EH (cell line): ENCODE results near the gene TSPAN17.

Source experiments
- DNase-seq: peaks from one replicate; pipeline ENCODE4 v3.0.0-alpha.2; 2015; ENCODE audit warnings: low read depth

The TSPAN17 gene

DNA sequence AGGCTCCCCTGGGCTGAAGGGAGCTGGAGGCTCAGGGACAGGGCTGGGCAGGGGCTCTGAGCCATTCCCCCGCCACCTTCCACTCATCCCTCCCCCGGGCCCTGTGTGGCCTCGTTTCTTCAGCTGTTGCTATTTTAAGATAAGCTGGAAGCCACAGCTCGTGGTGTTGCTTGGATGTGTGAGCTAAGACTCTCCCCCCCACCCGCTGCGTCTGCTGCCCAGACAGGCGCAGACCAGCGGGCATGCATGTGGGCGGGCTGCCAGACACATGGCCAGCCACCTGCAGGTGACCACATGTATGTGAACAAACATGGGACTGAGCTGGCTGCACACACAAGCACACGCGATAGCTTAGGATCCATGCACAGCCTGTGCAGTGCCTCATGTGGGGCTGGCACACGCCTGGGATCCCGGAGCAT is 25.6 kb upstream of the TSPAN17 start:
- no peak for DNase-seq

DNA sequence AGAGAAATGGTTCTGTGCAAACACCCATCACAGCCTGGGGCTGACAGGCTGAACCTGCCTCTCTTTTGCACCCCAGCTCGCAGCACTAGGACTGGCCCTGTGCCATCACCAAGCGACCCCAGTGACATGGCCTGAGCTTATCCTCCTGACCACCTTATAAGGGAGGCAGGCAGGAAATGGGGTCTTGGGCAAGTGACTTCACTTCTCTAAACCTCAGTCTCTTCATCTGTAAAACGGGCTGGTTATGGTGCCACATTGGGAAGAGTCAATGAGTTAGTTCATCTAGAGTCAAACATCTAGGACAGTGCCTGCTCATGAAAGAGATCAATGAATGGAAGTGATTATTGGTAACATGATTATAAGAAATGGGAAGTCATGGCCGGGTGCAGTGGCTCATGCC is 23.1 kb upstream of the TSPAN17 start:
- DNase-seq: no peak

DNA sequence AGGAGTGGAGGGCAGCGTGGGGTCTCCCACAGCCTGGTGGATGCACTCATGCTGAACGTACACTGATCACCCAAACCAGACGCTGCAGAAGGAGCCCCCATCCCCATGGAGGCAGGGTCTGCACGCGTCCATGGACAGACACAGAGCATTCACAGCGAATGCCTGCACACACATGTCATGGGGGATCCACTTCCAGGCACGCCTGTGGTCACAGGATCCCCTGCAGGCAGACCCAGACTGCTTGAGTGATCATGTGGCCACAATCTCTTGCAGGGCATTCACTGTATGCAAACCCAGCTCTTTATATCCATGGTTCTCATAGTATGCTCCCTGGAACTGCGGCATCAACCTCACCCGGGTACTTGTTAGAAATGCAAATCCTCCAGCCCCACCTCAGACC is 22.3 kb upstream of the TSPAN17 start:
- DNase-seq: no peak

GRCh38 chr5:176625512-176625911 is 21.8 kb upstream of the TSPAN17 start:
- DNase-seq: no peak

DNA sequence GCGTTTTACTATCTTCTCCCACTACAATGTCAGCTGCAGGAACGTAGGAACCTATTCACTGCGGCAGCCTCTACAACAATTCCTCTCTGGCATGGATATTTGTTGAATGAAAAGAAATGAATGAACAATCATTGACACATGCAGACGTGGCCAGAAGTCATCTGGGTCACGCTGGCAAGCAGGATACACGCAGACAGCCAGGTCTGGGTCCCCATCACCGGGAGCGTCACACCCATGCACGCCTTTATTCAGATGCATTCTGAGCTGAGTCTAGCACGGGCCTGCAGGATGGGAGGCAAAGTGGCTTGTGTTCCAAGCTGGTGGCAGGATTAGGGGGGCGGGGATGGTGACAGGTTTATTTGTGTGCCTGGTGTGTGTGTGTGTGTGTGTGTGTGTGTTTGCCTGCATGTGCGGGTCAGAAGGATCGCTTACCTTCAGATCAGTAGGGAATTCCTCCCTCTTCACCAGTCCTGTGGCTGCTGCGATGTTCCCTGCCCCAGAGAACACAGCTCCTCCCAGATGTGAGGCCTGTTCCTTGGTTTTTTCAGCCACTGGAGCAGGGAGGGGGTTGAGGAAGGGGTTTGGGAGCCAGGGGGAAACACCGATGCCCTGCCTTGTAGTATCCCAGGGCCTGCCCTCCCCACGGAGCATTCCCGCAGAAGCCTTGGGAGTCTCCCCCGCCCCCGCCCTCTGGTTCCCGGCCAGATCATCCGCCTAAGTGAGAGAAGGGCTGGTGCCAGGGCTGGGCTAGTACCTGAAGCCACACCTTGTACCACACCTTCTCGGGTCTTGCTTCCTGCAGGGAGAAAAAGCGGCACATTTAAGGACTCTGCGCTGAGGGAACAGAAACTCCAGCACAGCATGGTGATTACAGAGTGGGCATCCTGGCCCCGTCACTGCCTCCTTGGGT is 21.1 kb upstream of the TSPAN17 start:
- DNase-seq: no peak

- DNase-seq: no peak
Observed at GRCh38 chr5:176626876-176627236, 20.4 kb upstream of the TSPAN17 start.

GRCh38 chr5:176627582-176627981 is 19.7 kb upstream of the TSPAN17 start:
- DNase-seq: no peak

DNA sequence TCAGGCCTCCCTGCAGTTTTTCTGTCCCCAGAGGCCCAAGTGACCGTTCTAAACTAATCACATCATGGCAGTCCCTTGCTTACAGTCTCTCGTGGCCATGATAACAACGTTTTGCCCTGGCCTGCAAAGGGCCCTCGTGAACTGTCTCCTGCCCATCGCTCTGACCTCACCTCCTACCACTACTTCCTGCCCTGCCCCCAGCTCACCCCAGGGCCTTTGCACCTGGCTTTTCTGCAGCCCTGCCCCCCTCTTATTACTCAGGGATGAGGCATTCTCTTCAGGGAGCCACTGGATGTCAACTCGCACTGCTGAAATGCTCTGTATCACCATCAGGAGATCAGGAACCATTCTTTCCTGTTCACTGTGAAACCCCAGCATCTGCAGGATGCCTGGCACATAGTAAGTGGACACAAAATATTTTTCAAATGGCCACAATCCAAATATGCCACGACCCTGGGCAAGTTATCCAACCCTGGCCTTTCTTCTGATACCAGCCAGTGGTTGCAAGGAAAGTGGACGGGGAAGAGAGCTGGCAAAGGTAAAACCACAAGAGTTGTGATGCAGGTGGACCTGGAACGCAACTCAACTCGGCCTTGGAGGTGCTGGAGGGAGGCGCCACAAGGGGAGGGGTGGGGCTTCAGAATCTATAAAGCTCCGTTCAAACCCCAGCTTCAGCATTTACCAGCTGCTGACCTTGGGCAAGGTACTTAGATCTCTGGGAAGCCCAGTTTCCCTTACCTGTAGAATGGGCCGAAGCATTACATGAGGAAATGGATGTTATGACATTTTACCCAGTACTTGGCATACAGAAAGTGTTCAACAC is 18.7 kb upstream of the TSPAN17 start:
- DNase-seq: no peak

GRCh38 chr5:176629317-176629852 is 17.9 kb upstream of the TSPAN17 start:
- DNase-seq: no peak

DNA sequence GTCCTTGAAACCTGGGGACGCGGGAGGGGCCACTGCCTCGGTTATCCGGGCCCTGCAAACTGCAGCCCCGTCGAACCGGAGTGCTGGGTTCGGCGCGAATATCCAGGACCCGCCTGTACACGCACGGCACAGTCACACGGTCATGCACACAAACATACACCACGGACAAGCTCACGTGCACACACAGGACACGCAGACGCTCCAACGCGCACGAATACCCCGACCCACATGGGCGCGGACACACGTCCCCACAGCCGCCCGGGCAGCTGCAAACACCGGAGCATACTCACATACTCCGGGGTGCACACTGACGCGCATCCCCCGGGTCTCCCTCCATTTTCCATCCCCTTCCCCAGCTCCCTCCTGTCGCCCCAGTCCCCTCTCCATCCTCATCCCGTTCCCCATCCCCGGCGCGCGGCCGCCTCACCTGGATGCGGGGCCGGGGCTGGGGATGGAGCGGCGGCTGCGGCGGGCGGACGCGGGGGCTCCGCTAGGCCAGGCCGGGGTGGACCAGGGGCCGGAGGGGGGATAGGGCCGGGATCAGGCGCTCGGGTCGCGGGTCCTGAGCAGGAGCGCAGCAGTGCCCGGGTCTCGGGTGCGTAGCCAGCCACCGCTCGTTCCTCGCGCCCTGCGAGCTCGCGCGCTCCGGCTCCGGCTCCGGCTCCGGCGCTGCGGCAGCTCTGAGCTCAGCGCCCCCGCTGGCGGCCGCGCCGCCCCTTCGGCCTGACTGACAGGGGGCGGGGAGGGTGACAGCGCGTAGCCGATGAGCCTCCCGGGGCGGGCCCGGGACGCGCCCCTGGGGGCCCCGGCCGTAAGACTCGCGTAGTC is 17.2 kb upstream of the TSPAN17 start, which contains the start of the genes EIF4E1B and SNCB:
Gene EIF4E1B, plus strand, starts transcription at position 823 of the 828 bp plus-strand sequence. CDS start 12,113 bp downstream, outside the sequence.
Gene SNCB, minus strand, starts transcription at position 682 of the 828 bp plus-strand sequence. CDS start 880 bp downstream, outside the sequence.
- DNase-seq: peak; percentile 47

DNA sequence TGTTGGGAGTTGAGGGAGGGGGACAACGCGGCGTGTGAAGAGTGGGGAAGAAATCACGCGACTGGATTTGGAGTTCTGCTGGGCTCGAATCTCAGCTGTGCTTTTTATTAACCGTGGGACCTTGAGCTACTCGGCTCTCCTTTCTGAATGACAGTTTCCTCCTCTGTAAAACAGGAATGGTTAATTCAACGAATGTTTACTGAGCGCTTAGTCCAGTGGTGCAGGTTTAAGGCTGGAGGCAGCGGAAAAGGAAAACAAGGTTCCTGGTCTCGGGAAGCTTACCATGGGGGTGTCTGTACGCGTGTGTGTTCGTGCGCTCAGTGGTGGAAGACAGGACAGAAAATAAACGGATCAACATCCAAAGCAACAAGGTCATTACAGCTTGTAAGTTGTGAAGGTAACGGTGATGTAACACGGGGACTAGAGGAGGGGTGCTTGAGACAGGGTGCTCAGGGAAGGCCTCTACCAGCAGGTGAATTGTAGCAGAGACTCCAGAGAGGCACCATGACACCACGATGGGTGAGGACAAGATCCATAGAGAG is 16.5 kb upstream of the TSPAN17 start:
- no peak for DNase-seq

DNA sequence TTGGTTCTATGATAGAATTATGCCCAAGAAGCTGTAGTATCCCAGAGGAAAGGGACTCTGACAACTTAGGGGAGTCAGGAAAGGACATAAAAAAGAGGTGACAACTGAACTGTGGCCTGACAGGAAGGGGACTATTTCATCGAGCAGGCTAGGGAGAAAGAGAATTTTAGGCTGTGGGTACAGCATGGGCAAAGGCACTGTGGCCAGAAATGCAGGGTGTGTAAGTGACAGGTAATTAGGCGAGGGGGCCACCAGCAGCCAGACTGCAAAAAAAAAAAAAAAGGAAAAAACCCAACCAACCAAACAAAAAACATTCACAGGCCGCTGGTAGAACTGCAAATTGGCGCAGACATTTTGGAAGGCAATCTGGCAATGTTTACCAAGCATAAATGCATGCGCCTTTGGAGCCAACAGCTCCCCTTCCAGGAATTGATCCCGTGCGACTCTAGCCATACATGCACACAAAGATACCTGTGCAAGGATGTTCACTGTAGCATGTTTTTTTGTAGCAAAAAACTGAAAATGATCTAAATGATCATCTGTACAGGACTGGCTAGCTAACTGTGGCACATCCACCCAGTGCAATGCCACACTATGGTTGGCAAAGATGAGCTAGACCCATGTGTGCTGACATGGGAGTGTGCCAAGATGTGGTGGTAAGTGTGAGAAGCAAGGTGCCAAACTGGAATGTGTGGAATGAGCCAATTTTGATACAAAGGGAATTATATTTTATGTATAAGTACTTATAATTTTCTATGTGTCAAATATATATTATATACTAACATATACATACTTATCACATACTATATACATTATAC is 15.7 kb upstream of the TSPAN17 start:
- DNase-seq: no peak

DNA sequence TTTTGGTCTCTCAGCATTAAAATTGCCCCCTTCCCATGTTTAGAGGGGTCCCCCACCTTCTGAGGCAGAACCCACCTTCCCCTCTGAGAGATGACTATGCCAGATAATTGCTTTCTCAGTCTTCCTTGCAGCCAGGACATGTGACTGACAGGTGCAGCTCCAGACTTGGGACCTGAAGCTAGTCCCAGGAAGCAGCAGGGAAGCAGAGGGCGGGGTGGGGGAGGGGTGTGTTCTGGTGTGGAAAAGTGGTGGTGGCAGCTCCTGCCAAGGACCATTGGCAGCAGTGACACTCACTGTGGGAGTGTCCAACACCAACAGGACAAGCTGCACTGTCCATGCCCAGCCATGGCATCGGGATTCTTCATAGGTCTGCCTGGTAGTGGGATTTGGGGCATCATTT is 14.5 kb upstream of the TSPAN17 start:
- DNase-seq: no peak

- no peak for DNase-seq
Observed at GRCh38 chr5:176633598-176633997, 13.7 kb upstream of the TSPAN17 start.

DNA sequence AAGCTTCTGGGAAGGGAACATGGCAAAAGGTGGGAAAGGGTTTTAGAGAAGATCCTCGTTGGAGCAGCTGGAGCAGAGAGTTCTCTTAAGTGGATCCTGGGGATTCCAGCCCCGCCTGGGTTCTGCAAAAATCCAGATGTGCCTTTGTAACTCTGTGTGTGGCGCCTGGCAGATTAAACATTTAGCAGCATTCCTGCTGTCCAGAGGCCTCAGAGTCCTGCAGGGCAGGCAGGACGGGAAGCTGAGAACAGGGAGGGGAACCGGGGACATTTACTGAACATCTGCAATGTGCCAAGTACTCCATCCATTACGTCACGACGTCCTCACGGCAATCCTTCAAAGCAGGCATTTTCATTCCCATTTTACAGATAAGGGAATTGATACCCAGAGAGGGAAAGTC is 10.9 kb upstream of the TSPAN17 start:
- peak; percentile 29 for DNase-seq

GRCh38 chr5:176637556-176637955 is 9.7 kb upstream of the TSPAN17 start:
- DNase-seq: no peak

GRCh38 chr5:176638437-176638836 is 8.8 kb upstream of the TSPAN17 start:
- DNase-seq: no peak

DNA sequence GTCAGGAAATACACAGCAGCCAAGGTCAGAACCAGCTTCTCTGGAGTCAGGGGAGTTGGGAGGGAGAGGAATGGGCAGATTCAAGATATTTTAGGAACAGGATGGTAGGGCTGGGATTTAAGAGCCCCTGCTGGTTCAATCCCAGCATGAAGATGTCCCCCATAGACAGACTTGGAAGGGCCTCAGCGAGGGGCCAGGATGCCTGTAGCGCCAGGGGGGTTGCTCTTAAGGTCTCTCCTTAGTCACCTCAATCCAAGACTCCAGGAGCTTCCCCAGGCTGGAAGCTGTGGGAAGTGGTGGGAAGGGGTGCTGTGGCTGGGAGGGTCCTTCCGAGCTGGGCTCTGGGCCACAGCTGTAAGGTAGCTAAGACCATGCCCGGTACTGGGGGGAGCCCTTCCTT is 8.1 kb upstream of the TSPAN17 start:
- no peak for DNase-seq

- peak; percentile 9 for DNase-seq
Observed at GRCh38 chr5:176639981-176640380, 7.3 kb upstream of the TSPAN17 start.

DNA sequence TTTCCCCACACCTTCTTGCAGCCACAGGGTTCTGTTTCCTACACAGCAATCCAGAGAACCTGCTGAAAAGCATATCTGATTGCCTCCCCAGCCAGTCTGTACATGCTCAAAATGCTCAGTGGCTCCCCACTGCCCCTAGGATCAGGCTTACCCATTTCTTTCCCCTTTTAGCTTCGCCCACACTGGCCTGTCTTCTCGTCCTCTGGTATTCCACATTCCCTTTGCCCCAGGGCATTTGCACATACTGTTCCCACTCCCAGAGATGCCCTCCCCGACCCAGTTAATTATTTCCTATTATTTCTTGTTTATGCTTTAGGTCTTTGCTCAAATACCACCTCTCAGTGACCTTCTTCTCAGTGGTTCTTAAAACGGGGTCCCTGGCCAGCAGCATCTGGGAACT is 6.7 kb upstream of the TSPAN17 start:
- DNase-seq: no peak
